ENCODE results near the gene LAX1. TPM values are rescaled to one million over a fixed set of nuclear protein-coding genes. Genes with fewer than 3 reads are reported as not detected.
A peak's percentile ranks its signal among the peaks of the same experiment; 100 is the strongest.

Gene LAX1
- total and polyA plus RNA-seq, 8 donors: 0.06 to 2.8 (median 0.51) TPM; not detected in 2

DNA sequence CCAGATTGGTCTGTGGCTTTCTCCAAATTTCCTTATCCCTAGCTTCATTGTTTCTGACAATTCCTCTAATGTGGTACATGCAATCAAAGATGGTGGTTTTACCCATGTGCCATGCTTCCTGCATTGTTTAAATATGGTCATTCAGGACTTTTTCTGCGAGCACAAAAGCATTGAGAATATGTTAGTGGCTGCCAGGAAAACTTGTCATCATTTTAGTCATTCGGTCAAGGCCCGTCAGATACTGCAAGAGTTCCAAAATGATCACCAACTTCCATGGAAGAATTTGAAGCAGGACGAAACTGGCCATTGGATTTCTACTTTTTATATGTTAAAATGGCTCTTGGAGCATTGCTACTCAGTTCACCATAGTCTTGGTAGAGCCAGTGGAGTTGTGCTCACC is 34.2 kb downstream of the LAX1 start:
- Histone ChIP-seq H3K9me3 (no peaks in the 10 kb centered on the region), H3K36me3 (peaks cover 0 to 38% (median 19%) of the 10 kb centered on the region in 4 donors), H3K27me3 (no peaks in the 10 kb centered on the region), H3K4me1 (peaks cover 34 to 80% (median 60%) of the 10 kb centered on the region in 4 donors), H3K27ac (no peak overlapping the region), H3K4me3 (no peak overlapping the region)
- TF ChIP-seq POLR2AphosphoS5 (IDR thresholded peaks at IDR 0.05) (no peak), POLR2A (IDR thresholded peaks at IDR 0.05) (no peak), EP300 (IDR thresholded peaks at IDR 0.05) (no peak)
- TF ChIP-seq, protein P1, sequence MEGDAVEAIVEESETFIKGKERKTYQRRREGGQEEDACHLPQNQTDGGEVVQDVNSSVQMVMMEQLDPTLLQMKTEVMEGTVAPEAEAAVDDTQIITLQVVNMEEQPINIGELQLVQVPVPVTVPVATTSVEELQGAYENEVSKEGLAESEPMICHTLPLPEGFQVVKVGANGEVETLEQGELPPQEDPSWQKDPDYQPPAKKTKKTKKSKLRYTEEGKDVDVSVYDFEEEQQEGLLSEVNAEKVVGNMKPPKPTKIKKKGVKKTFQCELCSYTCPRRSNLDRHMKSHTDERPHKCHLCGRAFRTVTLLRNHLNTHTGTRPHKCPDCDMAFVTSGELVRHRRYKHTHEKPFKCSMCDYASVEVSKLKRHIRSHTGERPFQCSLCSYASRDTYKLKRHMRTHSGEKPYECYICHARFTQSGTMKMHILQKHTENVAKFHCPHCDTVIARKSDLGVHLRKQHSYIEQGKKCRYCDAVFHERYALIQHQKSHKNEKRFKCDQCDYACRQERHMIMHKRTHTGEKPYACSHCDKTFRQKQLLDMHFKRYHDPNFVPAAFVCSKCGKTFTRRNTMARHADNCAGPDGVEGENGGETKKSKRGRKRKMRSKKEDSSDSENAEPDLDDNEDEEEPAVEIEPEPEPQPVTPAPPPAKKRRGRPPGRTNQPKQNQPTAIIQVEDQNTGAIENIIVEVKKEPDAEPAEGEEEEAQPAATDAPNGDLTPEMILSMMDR (IDR thresholded peaks at IDR 0.05): no peak
- DNase-seq: no peak
- 87 to 97% (median 92%) methylated on average over 4 of the region's 4 CpGs for WGBS, 5 donors
- intact Hi-C loops (cut with DNase I; ENCODE audit: low total_unique reads): no loop called here

DNA sequence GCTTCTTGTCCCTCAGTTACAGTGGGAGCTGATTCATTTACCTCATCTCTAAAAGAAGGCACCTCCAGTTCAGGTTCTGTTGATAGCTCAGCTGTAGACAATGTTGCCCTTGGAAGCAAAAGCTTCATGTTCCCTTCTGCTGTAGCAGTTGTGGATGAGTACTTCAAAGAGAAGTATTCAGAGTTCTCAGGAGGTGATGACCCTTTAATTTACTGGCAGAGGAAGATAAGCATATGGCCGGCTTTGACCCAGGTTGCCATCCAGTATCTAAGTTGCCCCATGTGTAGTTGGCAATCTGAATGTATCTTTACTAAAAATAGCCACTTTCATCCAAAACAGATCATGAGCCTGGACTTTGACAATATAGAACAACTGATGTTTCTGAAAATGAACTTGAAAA is 35.0 kb downstream of the LAX1 start:
- Histone ChIP-seq H3K9me3 (no peaks in the 10 kb centered on the region), H3K36me3 (peaks cover 0 to 46% (median 27%) of the 10 kb centered on the region in 4 donors), H3K27me3 (no peaks in the 10 kb centered on the region), H3K27ac (peak overlapping the region in 1 of 5 donors; percentile 13), H3K4me1 (peaks cover 34 to 79% (median 59%) of the 10 kb centered on the region in 4 donors), H3K4me3 (peak overlapping the region in 1 of 4 donors; percentile 10)
- no peak for DNase-seq
- TF ChIP-seq POLR2A (IDR thresholded peaks at IDR 0.05) (no peak), EP300 (IDR thresholded peaks at IDR 0.05) (no peak)
- TF ChIP-seq, protein P1 (IDR thresholded peaks at IDR 0.05): no peak
- WGBS, 5 donors: 22 to 42% (median 33%) methylated on average over 1 of the region's 1 CpG
- intact Hi-C loops (cut with DNase I; ENCODE audit: low total_unique reads): no loop called here

DNA sequence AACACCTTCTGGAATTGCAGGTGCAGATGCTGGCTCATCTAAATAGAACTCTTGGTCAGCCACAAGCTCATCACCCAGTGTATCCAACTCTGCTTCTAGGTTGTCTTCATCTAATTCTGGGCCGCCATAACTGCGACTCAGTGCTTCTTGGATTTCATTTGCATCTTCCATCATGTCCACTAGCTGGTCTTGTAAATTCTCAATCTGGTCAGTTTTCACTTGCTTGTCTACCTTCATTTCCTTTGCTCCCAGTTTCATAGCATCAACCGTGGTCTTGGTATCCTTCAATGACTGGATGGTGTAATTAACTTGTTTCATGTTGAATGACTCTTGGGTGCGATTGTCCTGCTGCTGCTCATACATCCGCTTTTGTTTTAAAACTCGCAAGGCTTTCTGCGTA is 40.7 kb downstream of the LAX1 start:
- intact Hi-C loops (cut with DNase I; ENCODE audit: low total_unique reads): no loop called here
- H3K9me3 ChIP-seq: no peaks in the 10 kb centered on the region
- no peaks in the 10 kb centered on the region for H3K27me3 ChIP-seq
- no peak for TF ChIP-seq POLR2AphosphoS5 (IDR thresholded peaks at IDR 0.05)
- no peak for TF ChIP-seq POLR2A (IDR thresholded peaks at IDR 0.05)
- TF ChIP-seq, protein P1 (IDR thresholded peaks at IDR 0.05): no peak
- no peak for TF ChIP-seq EP300 (IDR thresholded peaks at IDR 0.05)
- H3K36me3 ChIP-seq: peaks cover 3 to 67% (median 63%) of the 10 kb centered on the region in 4 donors
- H3K27ac ChIP-seq: no peak overlapping the region
- no peak for DNase-seq
- peaks cover under 1 to 60% (median 31%) of the 10 kb centered on the region in 4 donors for H3K4me1 ChIP-seq
- WGBS, 5 donors: 97 to 99% (median 98%) methylated on average over 7 of the region's 7 CpGs
- H3K4me3 ChIP-seq: no peak overlapping the region

DNA sequence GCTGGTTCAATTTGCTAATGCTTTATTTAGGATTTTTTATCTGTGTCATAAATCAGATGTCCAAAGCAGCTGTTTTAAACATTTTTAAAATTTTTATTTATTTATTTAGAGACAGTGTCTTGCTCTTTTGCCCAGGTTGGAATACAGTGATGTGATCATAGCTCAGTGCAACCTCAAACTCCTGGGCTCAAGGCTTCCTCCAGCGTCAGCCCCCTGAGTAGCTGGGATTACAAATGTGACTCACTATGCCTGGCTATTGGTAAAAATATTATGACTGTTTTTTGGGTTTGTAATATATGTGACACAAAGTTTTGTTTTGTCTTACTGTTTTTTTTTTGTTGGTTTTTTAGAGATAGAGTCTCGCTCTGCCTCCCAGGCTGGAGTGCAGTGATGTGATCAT is 42.2 kb downstream of the LAX1 start:
- H3K27me3 ChIP-seq: no peaks in the 10 kb centered on the region
- TF ChIP-seq POLR2A (IDR thresholded peaks at IDR 0.05): no peak
- no peak for TF ChIP-seq EP300 (IDR thresholded peaks at IDR 0.05)
- TF ChIP-seq, protein P1 (IDR thresholded peaks at IDR 0.05): no peak
- no peak for TF ChIP-seq POLR2AphosphoS5 (IDR thresholded peaks at IDR 0.05)
- peaks cover 3 to 80% (median 72%) of the 10 kb centered on the region in 4 donors for H3K36me3 ChIP-seq
- peak overlapping the region in 2 of 5 donors; percentile 12 to 38 for H3K27ac ChIP-seq
- intact Hi-C loops (cut with DNase I; ENCODE audit: low total_unique reads): no loop called here
- DNase-seq: no peak
- 50 to 82% (median 70%) methylated on average over 2 of the region's 2 CpGs for WGBS, 5 donors
- H3K4me1 ChIP-seq: peaks cover 0 to 53% (median 22%) of the 10 kb centered on the region in 4 donors
- no peak overlapping the region for H3K4me3 ChIP-seq
- no peaks in the 10 kb centered on the region for H3K9me3 ChIP-seq
